Stimulated activated CD4-positive, alpha-beta T cell treated with anti-CD3 and anti-CD28 coated beads, Interleukin-1b, Interleukin-23, amount 100 ng/mL, for 48 hours (primary cell): ENCODE measurements around the gene RANGRF.

ENCODE experiments used
- DNase-seq: peaks from one replicate; pipeline ENCODE4 v3.0.0-alpha.2; 2020

RANGRF gene

DNA sequence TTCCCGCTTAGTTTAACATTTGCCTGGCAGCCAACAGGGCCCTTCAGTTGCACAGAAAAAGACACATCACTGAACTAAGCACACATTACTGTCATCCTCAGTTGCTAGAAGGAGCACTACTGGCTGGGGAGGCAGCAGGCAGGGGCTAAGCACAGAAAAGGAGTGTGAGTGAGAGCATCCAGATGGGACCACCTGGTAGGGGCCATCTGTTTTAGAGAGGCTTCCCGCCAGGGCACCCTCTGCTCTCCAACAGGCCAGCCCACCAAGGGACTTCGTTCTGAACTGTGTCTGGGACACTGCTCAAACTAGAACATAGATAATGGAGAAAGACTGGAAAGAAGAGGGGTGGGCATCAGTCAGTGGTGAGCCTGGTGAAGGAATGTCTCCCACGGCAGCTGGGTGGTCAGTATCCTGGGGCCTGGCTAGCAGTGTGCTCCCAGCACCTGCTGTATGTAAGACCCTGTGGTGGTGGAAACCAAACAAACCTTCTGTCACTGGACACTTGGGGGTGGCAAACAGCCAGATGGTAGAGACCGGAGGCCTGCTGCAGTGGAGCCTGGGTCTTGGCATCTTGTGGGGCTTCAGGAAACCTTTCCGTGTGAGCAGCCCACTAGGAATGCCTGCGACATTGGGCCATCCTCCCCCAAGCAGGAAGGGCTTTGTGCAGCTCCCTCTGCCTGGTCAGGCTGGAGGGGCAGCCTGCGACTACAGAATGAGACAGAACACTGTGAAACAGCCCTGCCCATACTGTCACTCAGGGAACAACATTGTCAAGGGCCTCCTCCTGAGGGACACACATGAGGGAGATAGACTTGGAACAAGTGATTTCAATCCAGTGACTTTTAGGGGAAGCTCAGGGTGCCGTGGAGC is 12.8 kb upstream of the RANGRF start:
- no peak for DNase-seq

- DNase-seq, result no peak
These were observed 11.2 kb upstream of the RANGRF start for GRCh38 chr17:8277317-8277716.

DNA sequence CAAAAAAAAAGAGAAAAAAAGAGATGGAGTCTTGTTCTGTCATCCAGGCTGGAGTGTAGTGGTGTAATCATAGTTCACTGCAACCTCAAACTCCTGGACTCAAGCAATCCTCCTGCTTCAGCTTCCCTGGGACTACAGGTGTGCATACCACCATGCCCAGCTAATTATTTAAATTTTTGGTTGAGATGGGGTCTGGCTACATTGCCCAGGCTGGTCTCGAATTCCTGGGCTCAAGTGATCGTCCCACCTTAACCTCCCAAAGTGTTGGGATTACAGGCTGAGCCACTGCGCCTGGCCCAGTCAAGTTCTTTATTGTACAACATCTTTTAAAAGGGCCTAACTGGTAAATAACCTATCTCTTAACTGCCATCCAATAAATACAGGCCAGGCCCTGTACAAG is 6.1 kb upstream of the RANGRF start:
- no peak for DNase-seq

GRCh38 chr17:8283356-8283755 is 5.1 kb upstream of the RANGRF start:
- DNase-seq, result no peak

DNA sequence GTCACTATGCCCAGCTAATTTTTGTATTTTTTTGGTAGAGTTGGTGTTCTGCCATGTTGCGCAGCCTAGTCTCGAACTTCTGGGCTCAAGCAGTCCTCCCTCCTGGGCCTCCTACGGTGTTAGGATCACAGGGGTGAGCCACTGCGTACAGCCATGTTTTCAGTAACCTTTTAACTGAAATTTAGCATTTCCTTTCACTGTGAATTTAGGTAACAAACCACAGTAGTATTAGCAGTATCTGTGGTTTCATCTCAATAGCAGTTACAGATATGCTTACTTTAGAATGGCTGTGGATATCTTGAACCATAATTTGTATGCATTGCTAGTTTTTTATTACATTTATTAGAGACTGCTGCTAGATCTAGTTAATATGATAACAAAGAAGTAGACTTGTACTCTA is 4.3 kb upstream of the RANGRF start:
- DNase-seq, result no peak

DNA sequence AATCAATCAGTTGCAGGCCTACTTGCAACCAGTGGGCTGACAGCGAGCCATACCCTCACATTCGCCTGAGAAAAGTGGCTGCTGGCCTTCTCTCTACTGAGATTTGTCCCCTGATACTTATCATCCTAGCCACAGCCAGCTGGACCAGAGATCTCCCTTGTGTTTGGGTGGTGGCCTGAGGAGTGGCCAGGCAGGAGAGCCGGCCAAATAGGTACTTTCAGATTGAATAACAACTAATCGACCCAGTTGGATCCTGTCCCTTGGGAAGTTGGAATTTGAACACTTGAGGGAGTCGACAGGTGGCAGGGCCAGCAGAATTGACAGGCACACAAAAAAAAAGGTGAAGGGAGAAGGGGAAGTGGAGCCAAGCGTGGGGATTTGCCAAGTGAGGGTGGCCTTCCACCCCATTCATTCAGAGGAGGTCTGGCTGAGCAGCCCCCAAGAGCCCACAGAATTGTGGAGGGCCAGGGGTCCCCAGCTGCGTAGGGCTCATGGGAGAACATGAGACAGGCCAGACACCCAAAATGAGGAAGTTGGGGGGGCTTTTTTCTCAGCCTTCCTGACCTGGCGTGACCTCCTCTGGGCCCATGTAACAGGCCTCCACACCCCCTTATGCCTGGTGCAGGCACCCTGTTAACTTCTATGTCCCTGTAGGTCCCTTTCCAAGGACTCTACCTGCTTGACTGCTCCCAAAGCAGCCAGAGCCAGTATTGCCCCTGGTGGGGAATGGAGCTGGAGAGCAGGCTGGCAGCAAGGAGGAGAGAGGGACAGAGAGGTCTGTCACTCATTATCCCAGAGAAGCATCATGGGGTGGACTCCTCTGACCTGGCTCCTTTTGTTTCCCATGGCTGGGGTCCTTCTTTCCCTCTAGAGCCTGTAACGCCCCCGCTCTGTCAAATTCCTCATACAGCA is 2.9 kb upstream of the RANGRF start:
- DNase-seq, result no peak

- no peak for DNase-seq
These were observed 677 bp upstream of the RANGRF start for GRCh38 chr17:8287651-8288335.

GRCh38 chr17:8289103-8289397 is 580 bp downstream of the RANGRF start:
- DNase-seq, result no peak

DNA sequence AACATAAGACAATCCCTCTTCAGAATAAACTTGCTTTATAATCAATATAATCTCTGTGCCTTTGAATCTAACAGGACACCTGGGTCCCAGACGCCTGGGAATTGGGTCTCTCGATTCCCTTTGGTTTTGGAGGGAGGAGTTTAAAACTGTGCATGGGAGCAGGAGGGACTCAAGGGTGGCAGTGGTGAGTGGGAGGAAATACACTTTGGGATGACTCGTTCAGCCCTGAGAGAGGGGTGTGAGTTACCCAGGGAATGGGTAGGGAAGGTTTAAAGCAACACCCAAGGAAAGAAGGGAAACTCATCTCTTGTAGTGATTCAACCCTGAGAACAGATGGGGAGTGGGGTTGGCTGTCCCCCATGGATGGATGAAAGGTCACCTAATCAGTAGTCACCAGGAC is 1.6 kb downstream of the RANGRF start:
- DNase-seq, result no peak

GRCh38 chr17:8292639-8293395 is 4.3 kb downstream of the RANGRF start:
- no peak for DNase-seq

- no peak for DNase-seq
These were observed 5.9 kb downstream of the RANGRF start for GRCh38 chr17:8294361-8294760.

GRCh38 chr17:8294814-8295316 is 6.4 kb downstream of the RANGRF start:
- no peak for DNase-seq

- DNase-seq, result no peak
These were observed 11.8 kb downstream of the RANGRF start for GRCh38 chr17:8300226-8300625.

DNA sequence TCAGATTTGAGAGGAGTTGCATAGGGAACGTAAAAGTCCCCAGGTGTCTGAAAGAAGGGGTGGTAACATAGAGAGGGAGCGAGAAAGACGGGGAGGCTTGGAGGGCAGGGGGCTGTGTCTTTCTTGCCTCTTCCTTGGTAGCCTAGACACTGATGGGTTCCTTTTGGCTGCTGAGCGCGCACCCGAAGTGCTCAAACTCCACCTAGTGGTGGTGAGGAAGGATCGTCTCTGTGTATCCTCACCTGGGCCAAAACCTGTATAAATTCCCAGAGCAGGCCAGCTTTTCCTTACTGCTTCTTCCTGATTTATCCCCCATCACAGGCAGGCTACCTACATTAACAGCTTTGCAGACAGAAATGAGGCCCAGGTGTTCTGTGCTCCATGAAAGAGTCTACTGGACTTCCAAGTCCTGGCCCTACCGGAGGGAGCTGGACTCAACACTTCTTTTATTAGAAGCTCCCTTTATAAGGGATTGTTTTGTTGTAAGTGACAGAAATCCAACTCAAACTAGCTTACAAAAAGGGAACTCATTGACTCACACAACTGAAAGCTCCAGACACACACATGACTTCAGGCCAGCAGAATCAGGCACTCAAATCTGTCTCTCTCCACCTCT is 12.3 kb downstream of the RANGRF start:
- DNase-seq, result peak; percentile 61

- no peak for DNase-seq
These were observed 22.2 kb downstream of the RANGRF start for GRCh38 chr17:8310601-8311123.

- DNase-seq, result no peak
These were observed 22.8 kb downstream of the RANGRF start for GRCh38 chr17:8311131-8311790.

DNA sequence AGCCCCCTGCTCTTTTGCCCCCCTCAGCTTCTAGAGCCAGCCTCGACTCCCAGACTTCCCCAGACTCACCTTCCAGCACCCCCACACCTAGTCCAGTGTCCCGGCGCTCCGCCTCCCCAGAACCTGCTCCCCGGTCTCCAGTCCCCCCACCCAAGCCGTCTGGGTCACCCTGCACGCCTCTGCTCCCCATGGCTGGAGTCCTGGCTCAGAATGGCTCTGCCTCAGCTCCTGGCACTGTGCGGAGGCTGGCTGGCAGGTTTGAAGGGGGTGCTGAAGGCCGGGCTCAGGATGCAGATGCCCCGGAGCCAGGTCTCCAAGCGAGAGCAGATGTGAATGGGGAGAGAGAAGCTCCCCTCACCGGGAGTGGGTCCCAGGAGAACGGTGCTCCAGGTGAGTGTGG is 23.8 kb downstream of the RANGRF start:
- DNase-seq, result no peak

DNA sequence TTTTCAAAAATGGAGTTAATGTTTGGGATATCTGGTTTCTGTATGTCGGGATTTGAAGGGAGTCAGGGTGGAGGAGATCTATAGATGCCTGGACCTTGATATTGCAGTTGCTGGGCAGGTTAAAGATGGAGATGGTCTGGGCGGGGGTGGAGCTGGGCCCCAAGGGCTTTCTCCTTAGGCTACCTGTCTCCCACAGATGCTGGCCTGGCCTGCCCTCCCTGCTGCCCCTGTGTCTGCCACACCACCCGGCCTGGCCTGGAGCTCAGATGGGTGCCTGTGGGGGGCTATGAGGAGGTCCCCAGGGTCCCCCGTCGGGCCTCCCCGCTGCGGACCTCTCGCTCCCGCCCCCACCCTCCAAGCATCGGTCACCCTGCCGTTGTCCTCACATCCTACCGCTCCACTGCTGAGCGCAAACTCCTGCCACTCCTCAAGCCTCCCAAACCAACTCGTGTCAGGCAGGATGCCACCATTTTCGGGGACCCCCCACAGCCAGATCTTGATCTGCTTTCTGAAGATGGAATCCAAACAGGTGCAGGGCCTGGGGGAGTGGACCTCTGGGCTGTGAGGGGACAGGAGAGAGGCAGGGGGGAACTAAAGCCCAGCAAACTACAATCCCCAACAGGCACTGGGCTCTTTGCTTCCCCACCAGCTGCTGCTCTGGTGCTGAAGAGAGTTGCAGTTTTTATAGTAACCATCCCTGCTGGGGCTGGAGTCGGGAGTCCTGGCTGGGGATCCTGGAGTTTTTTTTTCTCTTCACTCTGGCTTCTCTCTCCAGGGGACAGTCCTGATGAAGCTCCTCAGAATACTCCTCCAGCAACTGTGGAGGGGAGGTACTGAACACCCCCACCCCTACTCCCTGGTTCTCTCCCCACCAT is 24.5 kb downstream of the RANGRF start:
- no peak for DNase-seq

- no peak for DNase-seq
These were observed 26.6 kb downstream of the RANGRF start for GRCh38 chr17:8314797-8315763.
